ENCODE measurements around the gene PRG3.
A peak's percentile ranks its signal among the peaks of the same experiment; 100 is the strongest.

The PRG3 gene

GRCh38 chr11:57343825-57344224 lies 37.1 kb downstream of the PRG3 start:
- DNase-seq, result no peak
- Histone ChIP-seq H3K36me3 (ENCODE audit: control insufficient read depth in 1 of 2, insufficient read depth in 2 of 2, low read depth in 1 of 2, low read length in 2 of 2) (no peaks in the 10 kb centered on the region), H3K4ac (ENCODE audit: low read depth in 1 of 2, low read length in 2 of 2) (no peak overlapping the region), H3K18ac (ENCODE audit: low read depth in 1 of 2, low read length in 2 of 2) (no peak overlapping the region), H2AFZ (ENCODE audit: low read depth, low read length) (no peak overlapping the region), H3K23ac (ENCODE audit: low read length in 2 of 2) (no peak overlapping the region), H3K27ac (ENCODE audit: low read length, poor library complexity, severe bottlenecking) (no peak overlapping the region), H3K27me3 (ENCODE audit: control insufficient read depth in 1 of 2, insufficient read depth in 1 of 2, low read length in 2 of 2) (peaks cover 16 to 48% of the 10 kb centered on the region in 2 experiments), H2AK5ac (ENCODE audit: low read length, severe bottlenecking) (no peak overlapping the region), H2BK12ac (ENCODE audit: low read length in 2 of 2) (no peak overlapping the region), H4K8ac (ENCODE audit: low read length) (no peak overlapping the region), H2BK5ac (ENCODE audit: low read depth, low read length, poor library complexity, severe bottlenecking) (no peak overlapping the region), H2BK15ac (ENCODE audit: low read depth, poor library complexity, severe bottlenecking) (no peak overlapping the region), H3K9me3 (ENCODE audit: control insufficient read depth, low read length) (no peaks in the 10 kb centered on the region), H2BK120ac (ENCODE audit: low read depth, low read length) (no peak overlapping the region), H3K4me2 (ENCODE audit: low read length, poor library complexity, severe bottlenecking) (no peak overlapping the region), H3K4me3 (ENCODE audit: insufficient read depth in 1 of 2, low read depth in 1 of 2, low read length in 2 of 2) (no peak overlapping the region), H3K9ac (ENCODE audit: low read length) (no peak overlapping the region), H3K14ac (ENCODE audit: low read length in 2 of 2) (no peak overlapping the region), H4K91ac (ENCODE audit: low read length) (no peak overlapping the region), H3K4me1 (ENCODE audit: control insufficient read depth, insufficient read depth, low read depth, low read length) (no peaks in the 10 kb centered on the region), H3K79me1 (replicated peaks; ENCODE audit: low read length, poor library complexity, severe bottlenecking) (no peaks in the 10 kb centered on the region)
- 61% methylated on average over 6 of the region's 7 CpGs for WGBS

GRCh38 chr11:57342702-57343101 lies 38.2 kb downstream of the PRG3 start:
- Histone ChIP-seq H3K23ac (ENCODE audit: low read length in 2 of 2) (no peak overlapping the region), H4K8ac (ENCODE audit: low read length) (no peak overlapping the region), H3K4me1 (ENCODE audit: control insufficient read depth, insufficient read depth, low read depth, low read length) (no peaks in the 10 kb centered on the region), H2BK5ac (ENCODE audit: low read depth, low read length, poor library complexity, severe bottlenecking) (no peak overlapping the region), H2AFZ (ENCODE audit: low read depth, low read length) (no peak overlapping the region), H2AK5ac (ENCODE audit: low read length, severe bottlenecking) (no peak overlapping the region), H4K91ac (ENCODE audit: low read length) (no peak overlapping the region), H3K27me3 (ENCODE audit: control insufficient read depth in 1 of 2, insufficient read depth in 1 of 2, low read length in 2 of 2) (peaks cover 24 to 54% of the 10 kb centered on the region in 2 experiments), H3K4me2 (ENCODE audit: low read length, poor library complexity, severe bottlenecking) (no peak overlapping the region), H3K14ac (ENCODE audit: low read length in 2 of 2) (no peak overlapping the region), H2BK120ac (ENCODE audit: low read depth, low read length) (no peak overlapping the region), H2BK15ac (ENCODE audit: low read depth, poor library complexity, severe bottlenecking) (peak overlapping the region; percentile 48), H3K79me1 (replicated peaks; ENCODE audit: low read length, poor library complexity, severe bottlenecking) (no peaks in the 10 kb centered on the region), H3K4ac (ENCODE audit: low read depth in 1 of 2, low read length in 2 of 2) (no peak overlapping the region), H3K4me3 (ENCODE audit: insufficient read depth in 1 of 2, low read depth in 1 of 2, low read length in 2 of 2) (no peak overlapping the region), H3K36me3 (ENCODE audit: control insufficient read depth in 1 of 2, insufficient read depth in 2 of 2, low read depth in 1 of 2, low read length in 2 of 2) (no peaks in the 10 kb centered on the region), H3K18ac (ENCODE audit: low read depth in 1 of 2, low read length in 2 of 2) (no peak overlapping the region), H3K27ac (ENCODE audit: low read length, poor library complexity, severe bottlenecking) (no peak overlapping the region), H3K9me3 (ENCODE audit: control insufficient read depth, low read length) (no peaks in the 10 kb centered on the region), H3K9ac (ENCODE audit: low read length) (no peak overlapping the region), H2BK12ac (ENCODE audit: low read length in 2 of 2) (no peak overlapping the region)
- DNase-seq, result no peak
- WGBS, result 79% methylated on average over 11 of the region's 11 CpGs

DNA sequence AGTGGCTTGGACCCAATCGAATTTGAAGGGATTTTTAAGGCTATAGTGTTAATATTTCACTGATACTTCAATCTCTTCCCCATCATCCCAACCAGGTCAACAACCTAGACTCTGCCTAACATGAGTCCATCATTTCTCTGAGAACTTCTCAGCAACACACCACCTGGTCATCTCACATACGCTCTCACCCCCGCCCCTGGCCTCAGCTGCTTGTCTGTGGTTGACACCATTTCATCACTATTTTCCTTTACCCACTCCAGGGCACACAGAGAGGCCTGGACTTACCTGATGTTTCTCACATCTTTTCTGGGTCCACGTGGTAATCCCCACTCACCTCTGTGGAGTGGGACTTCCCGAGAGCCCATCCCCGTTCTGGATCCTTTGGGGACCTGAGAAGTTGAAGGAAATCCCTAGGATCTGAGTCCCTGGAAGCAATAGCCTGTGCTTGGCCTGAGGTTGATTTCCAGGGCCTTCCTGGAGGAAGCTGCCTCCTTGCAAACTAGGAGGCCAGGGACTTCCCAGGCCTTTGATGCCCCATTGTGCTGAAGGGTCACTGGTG lies 39.6 kb downstream of the PRG3 start:
- Histone ChIP-seq H3K4ac (ENCODE audit: low read depth in 1 of 2, low read length in 2 of 2) (no peak overlapping the region), H3K36me3 (ENCODE audit: control insufficient read depth in 1 of 2, insufficient read depth in 2 of 2, low read depth in 1 of 2, low read length in 2 of 2) (no peaks in the 10 kb centered on the region)
- 73% methylated on average over 5 of the region's 6 CpGs for WGBS

DNA sequence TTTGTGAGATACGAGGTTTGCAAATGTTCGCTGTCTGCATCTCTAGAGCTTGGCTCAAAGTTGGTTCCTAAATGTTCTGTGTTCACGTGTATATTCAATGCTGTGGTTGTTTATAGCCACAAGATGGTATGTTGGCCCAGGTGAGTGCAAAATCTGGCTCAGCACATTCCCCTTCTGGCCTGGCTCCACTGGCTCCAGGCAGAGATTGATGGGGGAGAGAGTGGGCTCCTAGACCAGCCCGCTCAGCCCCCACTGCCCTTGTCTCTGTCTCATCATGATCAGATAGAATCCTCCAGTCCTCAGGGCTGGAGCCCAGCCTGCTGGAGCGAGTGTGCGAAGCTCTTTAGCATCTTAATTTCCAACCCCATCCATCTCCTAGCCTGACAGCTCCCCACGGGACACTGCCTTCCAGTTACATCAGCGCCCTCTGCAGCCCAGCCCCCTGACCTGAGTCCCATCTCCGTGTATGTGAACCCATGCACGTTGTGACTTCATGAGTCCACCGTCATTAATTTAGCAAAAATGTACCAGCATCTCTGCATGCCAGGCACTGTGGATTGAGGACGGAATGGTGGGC lies 40.8 kb downstream of the PRG3 start:
- H3K4me3 ChIP-seq (ENCODE audit: insufficient read depth in 1 of 2, low read depth in 1 of 2, low read length in 2 of 2), result no peak overlapping the region
- no peak overlapping the region for H3K27ac ChIP-seq (ENCODE audit: low read length, poor library complexity, severe bottlenecking)
- H2BK15ac ChIP-seq (ENCODE audit: low read depth, poor library complexity, severe bottlenecking), result no peak overlapping the region
- no peak overlapping the region for H3K18ac ChIP-seq (ENCODE audit: low read depth in 1 of 2, low read length in 2 of 2)
- no peak overlapping the region for H3K14ac ChIP-seq (ENCODE audit: low read length in 2 of 2)
- no peak overlapping the region for H3K9ac ChIP-seq (ENCODE audit: low read length)
- no peak overlapping the region for H3K23ac ChIP-seq (ENCODE audit: low read length in 2 of 2)
- peak; percentile 46 for DNase-seq
- H3K4ac ChIP-seq (ENCODE audit: low read depth in 1 of 2, low read length in 2 of 2), result no peak overlapping the region
- H3K9me3 ChIP-seq (ENCODE audit: control insufficient read depth, low read length), result no peaks in the 10 kb centered on the region
- no peak overlapping the region for H4K91ac ChIP-seq (ENCODE audit: low read length)
- H2BK120ac ChIP-seq (ENCODE audit: low read depth, low read length), result no peak overlapping the region
- H2BK12ac ChIP-seq (ENCODE audit: low read length in 2 of 2), result no peak overlapping the region
- H3K79me1 ChIP-seq (replicated peaks; ENCODE audit: low read length, poor library complexity, severe bottlenecking), result peaks cover 2% of the 10 kb centered on the region
- no peaks in the 10 kb centered on the region for H3K36me3 ChIP-seq (ENCODE audit: control insufficient read depth in 1 of 2, insufficient read depth in 2 of 2, low read depth in 1 of 2, low read length in 2 of 2)
- H4K8ac ChIP-seq (ENCODE audit: low read length), result no peak overlapping the region
- H2AFZ ChIP-seq (ENCODE audit: low read depth, low read length), result no peak overlapping the region
- no peak overlapping the region for H2BK5ac ChIP-seq (ENCODE audit: low read depth, low read length, poor library complexity, severe bottlenecking)
- H3K4me1 ChIP-seq (ENCODE audit: control insufficient read depth, insufficient read depth, low read depth, low read length), result peaks cover 3% of the 10 kb centered on the region
- peaks cover 24 to 39% of the 10 kb centered on the region in 2 experiments for H3K27me3 ChIP-seq (ENCODE audit: control insufficient read depth in 1 of 2, insufficient read depth in 1 of 2, low read length in 2 of 2)
- 31% methylated on average over 12 of the region's 12 CpGs for WGBS
- no peak overlapping the region for H3K4me2 ChIP-seq (ENCODE audit: low read length, poor library complexity, severe bottlenecking)
- no peak overlapping the region for H2AK5ac ChIP-seq (ENCODE audit: low read length, severe bottlenecking)

More for the DNA sequence above, 39.6 kb downstream of the PRG3 start:
- Histone ChIP-seq H3K27me3 (ENCODE audit: control insufficient read depth in 1 of 2, insufficient read depth in 1 of 2, low read length in 2 of 2) (peaks cover 24 to 43% of the 10 kb centered on the region in 2 experiments), H3K27ac (ENCODE audit: low read length, poor library complexity, severe bottlenecking) (no peak overlapping the region), H3K14ac (ENCODE audit: low read length in 2 of 2) (no peak overlapping the region), H3K79me1 (replicated peaks; ENCODE audit: low read length, poor library complexity, severe bottlenecking) (peaks cover under 1% of the 10 kb centered on the region), H3K9me3 (ENCODE audit: control insufficient read depth, low read length) (no peaks in the 10 kb centered on the region), H2BK12ac (ENCODE audit: low read length in 2 of 2) (no peak overlapping the region), H3K9ac (ENCODE audit: low read length) (no peak overlapping the region), H3K4me2 (ENCODE audit: low read length, poor library complexity, severe bottlenecking) (no peak overlapping the region), H3K23ac (ENCODE audit: low read length in 2 of 2) (no peak overlapping the region), H4K8ac (ENCODE audit: low read length) (no peak overlapping the region), H2BK15ac (ENCODE audit: low read depth, poor library complexity, severe bottlenecking) (peak overlapping the region; percentile 13), H4K91ac (ENCODE audit: low read length) (no peak overlapping the region), H3K4me1 (ENCODE audit: control insufficient read depth, insufficient read depth, low read depth, low read length) (no peaks in the 10 kb centered on the region), H2BK120ac (ENCODE audit: low read depth, low read length) (no peak overlapping the region), H2AK5ac (ENCODE audit: low read length, severe bottlenecking) (no peak overlapping the region), H3K4me3 (ENCODE audit: insufficient read depth in 1 of 2, low read depth in 1 of 2, low read length in 2 of 2) (no peak overlapping the region), H2BK5ac (ENCODE audit: low read depth, low read length, poor library complexity, severe bottlenecking) (no peak overlapping the region), H2AFZ (ENCODE audit: low read depth, low read length) (no peak overlapping the region), H3K18ac (ENCODE audit: low read depth in 1 of 2, low read length in 2 of 2) (no peak overlapping the region)
- DNase-seq, result no peak
